ENCODE measurements around the gene POM121L2. TPM values are rescaled to one million over a fixed set of nuclear protein-coding genes. Genes with fewer than 3 reads are reported as not detected.

The POM121L2 gene
- total and polyA plus RNA-seq, 10 of the 15 experiments (the other 5 are each of a cell fraction or from before 2014, with no cell fraction given): 0.04 TPM; not detected in 9

- TF ChIP-seq SKIL (IDR thresholded peaks at IDR 0.05; ENCODE audit: low read depth, poor library complexity, severe bottlenecking) (no peak), TCF7 (IDR thresholded peaks at IDR 0.05; ENCODE audit: borderline replicate concordance) (no peak), CTCF (IDR thresholded peaks at IDR 0.05 in 2 of 3, conservative IDR thresholded peaks at IDR 0.05 in 1 of 3; ENCODE audit: control insufficient read depth in 2 of 3, extremely low read depth in 1 of 3, insufficient read depth in 1 of 3, low read depth in 3 of 3, low read length in 3 of 3) (peak; percentile 74 to 85 (median 77)), CHD4 (IDR thresholded peaks at IDR 0.05) (no peak), YY1 (IDR thresholded peaks at IDR 0.05; ENCODE audit: low read depth, low read length) (0 out of 2 replicates have a peak, but pooled peaks have one; percentile 34), NFXL1 (IDR thresholded peaks at IDR 0.05; ENCODE audit: borderline replicate concordance) (0 out of 2 replicates have a peak, but pooled peaks have one; percentile 17), STAT1 (conservative IDR thresholded peaks at IDR 0.05) (no peak; the same call in 1 of the 2 replicates), PRDM15 (CRISPR knock-in tag; IDR thresholded peaks at IDR 0.05) (no peak), ASH2L (IDR thresholded peaks at IDR 0.05; ENCODE audit: borderline replicate concordance, low read depth) (no peak), LARP7 (IDR thresholded peaks at IDR 0.05) (0 out of 2 replicates have a peak, but pooled peaks have one; percentile 46), MYB (IDR thresholded peaks at IDR 0.05; ENCODE audit: borderline replicate concordance, low read depth, low read length) (no peak), YBX1 (IDR thresholded peaks at IDR 0.05) (no peak), IRF3 (IDR thresholded peaks at IDR 0.05) (no peak), MEF2B (IDR thresholded peaks at IDR 0.05; ENCODE audit: partially characterized antibody, poor library complexity, severe bottlenecking) (no peak), RUNX3 (IDR thresholded peaks at IDR 0.05; ENCODE audit: low read length) (peak; percentile 4; the same call in 1 of the 2 replicates), NFIC (IDR thresholded peaks at IDR 0.05; ENCODE audit: low read depth, low read length) (no peak), RELB (IDR thresholded peaks at IDR 0.05; ENCODE audit: low read depth) (peak; percentile 21; the same call in 1 of the 2 replicates), NR2C1 (IDR thresholded peaks at IDR 0.05) (no peak), ZNF384 (IDR thresholded peaks at IDR 0.05; ENCODE audit: borderline replicate concordance, low read depth, low read length) (no peak)
These were observed at the start of gene POM121L2 (continued) for GRCh38 chr6:27312146-27312949.

All from GM12878 (cell line).